Thymus (tissue), 11 donors: ENCODE results near the gene MAGI2. TPM values are rescaled to one million over a fixed set of nuclear protein-coding genes. Genes with fewer than 3 reads are reported as not detected.

Experiments
- DNase-seq, 9 donors: peaks; one replicate each; pipeline ENCODE4 v3.0.0-alpha.2; 2013; ENCODE audit warnings: low spot score in 9 of 9, low read depth in 6 of 9, missing footprints in 1 of 9
- H3K27ac ChIP-seq, 2 donors: one replicate each; pipeline ENCODE4 v1.5.1; 2013; ENCODE audit warnings: control low read depth in 1 of 2, low read depth in 1 of 2, low read length in 1 of 2, mild to moderate bottlenecking in 1 of 2, moderate library complexity in 1 of 2
- H3K27me3 ChIP-seq, 2 donors: one replicate each; pipeline ENCODE4 v1.5.1; 2013; ENCODE audit warnings: low read length in 1 of 2; ENCODE audit not compliant: control insufficient read depth in 2 of 2, insufficient read depth in 1 of 2
- H3K36me3 ChIP-seq, 2 donors: one replicate each; pipeline ENCODE4 v1.5.1; 2013; ENCODE audit warnings: low read length in 1 of 2, mild to moderate bottlenecking in 1 of 2, moderate library complexity in 1 of 2; ENCODE audit not compliant: control insufficient read depth in 2 of 2, insufficient read depth in 2 of 2
- H3K4me1 ChIP-seq, 2 donors: one replicate each; pipeline ENCODE4 v1.5.1; 2013; ENCODE audit warnings: low read length in 2 of 2; ENCODE audit not compliant: control insufficient read depth in 2 of 2, insufficient read depth in 2 of 2
- H3K4me3 ChIP-seq, 2 donors: one replicate each; pipeline ENCODE4 v1.5.1; 2013; ENCODE audit warnings: low read length in 2 of 2, control low read depth in 1 of 2, mild to moderate bottlenecking in 1 of 2
- H3K9me3 ChIP-seq, 2 donors: one replicate each; pipeline ENCODE4 v1.5.1; 2013; ENCODE audit warnings: low read length in 1 of 2, mild to moderate bottlenecking in 1 of 2; ENCODE audit not compliant: control insufficient read depth in 2 of 2, insufficient read depth in 1 of 2
- WGBS: extraction: QIAGEN DNeasy Blood & Tissue Kit; methylation state at CpG from one replicate; pipeline ENCODE4 v1.1.7; 2013; 5-methylcytosine and 5-hydroxymethylcytosine counted together
- polyA plus RNA-seq: library from polyadenylated mRNA; stranded (reverse); fragments of 200-250 nt; gene quantifications from one replicate; pipeline ENCODE4 v1.2.3, GENCODE V29; 2013
- total RNA-seq: library from RNA; stranded (reverse); fragments of 120-200 nt; gene quantifications from one replicate; pipeline ENCODE4 v1.2.4, GENCODE V29; 2013
- donor health status: healthy.

MAGI2 gene
- total and polyA plus RNA-seq, 2 donors, result 0.42 to 1.7 TPM

DNA sequence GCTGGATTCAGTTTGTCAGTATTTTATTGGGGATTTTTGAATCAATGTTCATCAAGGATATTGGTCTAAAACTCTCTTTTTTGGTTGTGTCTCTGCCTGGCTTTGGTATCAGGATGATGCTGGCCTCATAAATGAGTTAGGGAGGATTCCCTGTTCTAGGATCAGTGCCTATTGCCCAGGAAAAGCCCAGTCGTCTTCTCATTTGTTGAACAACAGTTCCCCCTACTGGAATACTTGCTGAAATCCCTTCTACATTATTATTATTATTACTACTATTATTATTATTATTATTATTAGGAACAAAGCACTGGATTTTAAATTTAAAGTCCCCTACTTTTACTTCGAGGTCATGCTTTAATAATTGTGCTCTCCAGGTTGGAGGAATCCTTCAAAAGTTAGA is 528.9 kb downstream of the MAGI2 start:
- Histone ChIP-seq H3K36me3 (no peaks in the 10 kb centered on the region), H3K9me3 (no peaks in the 10 kb centered on the region), H3K4me1 (no peaks in the 10 kb centered on the region), H3K27me3 (no peaks in the 10 kb centered on the region), H3K4me3 (no peak overlapping the region), H3K27ac (no peak overlapping the region)
- WGBS, result 31% methylated on average over 2 of the region's 2 CpGs
- DNase-seq, result no peak

DNA sequence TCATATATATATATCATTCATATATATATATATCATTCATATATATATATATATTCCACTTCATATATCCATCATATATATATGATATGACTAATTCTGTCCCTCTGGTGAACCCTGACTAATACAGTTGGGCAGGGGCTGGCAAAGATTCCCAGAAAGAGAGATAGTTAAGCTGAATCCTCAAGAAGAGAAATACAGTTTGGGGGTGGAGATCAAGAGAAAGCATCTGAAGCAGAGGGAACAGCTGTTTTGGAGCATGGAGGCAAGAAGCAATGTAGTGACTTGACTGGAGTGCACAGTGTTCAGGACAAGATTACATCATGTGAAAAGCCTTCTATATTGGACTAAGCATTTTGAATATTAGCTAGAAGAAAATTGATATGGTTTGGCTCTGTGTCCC is 540.7 kb downstream of the MAGI2 start:
- Histone ChIP-seq H3K4me1 (no peaks in the 10 kb centered on the region), H3K4me3 (no peak overlapping the region), H3K27ac (no peak overlapping the region), H3K27me3 (no peaks in the 10 kb centered on the region), H3K36me3 (no peaks in the 10 kb centered on the region), H3K9me3 (no peaks in the 10 kb centered on the region)
- DNase-seq, result no peak

DNA sequence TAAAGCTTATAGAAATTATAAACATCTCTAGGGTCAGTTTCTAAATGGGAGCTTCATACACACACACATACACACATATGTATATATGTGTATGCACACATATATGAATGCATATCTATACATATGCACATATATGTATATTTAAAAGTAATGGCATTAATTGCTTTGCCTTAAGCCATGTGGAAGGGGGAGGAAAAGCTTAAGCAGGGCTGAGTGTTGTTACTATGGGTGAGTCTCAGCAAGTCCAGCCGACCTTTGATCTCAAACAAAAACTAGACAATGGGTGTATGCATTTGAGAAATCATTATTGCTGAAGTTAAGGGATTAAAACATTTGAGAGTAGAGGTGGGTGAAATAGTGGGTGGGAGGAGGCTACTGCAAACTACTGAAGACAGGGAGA is 546.7 kb downstream of the MAGI2 start:
- WGBS, result 96% methylated on average over 1 of the region's 1 CpG
- H3K27ac ChIP-seq, result no peak overlapping the region
- no peak overlapping the region for H3K4me3 ChIP-seq
- no peaks in the 10 kb centered on the region for H3K36me3 ChIP-seq
- no peaks in the 10 kb centered on the region for H3K9me3 ChIP-seq
- no peaks in the 10 kb centered on the region for H3K27me3 ChIP-seq
- DNase-seq, result no peak
- no peaks in the 10 kb centered on the region for H3K4me1 ChIP-seq

GRCh38 chr7:78905436-78905835 is 548.0 kb downstream of the MAGI2 start:
- H3K9me3 ChIP-seq, result no peaks in the 10 kb centered on the region
- no peaks in the 10 kb centered on the region for H3K27me3 ChIP-seq
- H3K4me1 ChIP-seq, result no peaks in the 10 kb centered on the region
- H3K27ac ChIP-seq, result no peak overlapping the region
- DNase-seq, result no peak
- no peaks in the 10 kb centered on the region for H3K36me3 ChIP-seq
- H3K4me3 ChIP-seq, result no peak overlapping the region

- 97% methylated on average over 2 of the region's 2 CpGs for WGBS
- H3K27ac ChIP-seq, result no peak overlapping the region
- DNase-seq, result no peak
- H3K4me3 ChIP-seq, result no peak overlapping the region
- no peaks in the 10 kb centered on the region for H3K9me3 ChIP-seq
- H3K4me1 ChIP-seq, result no peaks in the 10 kb centered on the region
- no peaks in the 10 kb centered on the region for H3K27me3 ChIP-seq
- no peaks in the 10 kb centered on the region for H3K36me3 ChIP-seq
Observed at GRCh38 chr7:78904983-78905382, 548.5 kb downstream of the MAGI2 start.

GRCh38 chr7:78901566-78901965 is 551.9 kb downstream of the MAGI2 start:
- DNase-seq, result no peak

DNA sequence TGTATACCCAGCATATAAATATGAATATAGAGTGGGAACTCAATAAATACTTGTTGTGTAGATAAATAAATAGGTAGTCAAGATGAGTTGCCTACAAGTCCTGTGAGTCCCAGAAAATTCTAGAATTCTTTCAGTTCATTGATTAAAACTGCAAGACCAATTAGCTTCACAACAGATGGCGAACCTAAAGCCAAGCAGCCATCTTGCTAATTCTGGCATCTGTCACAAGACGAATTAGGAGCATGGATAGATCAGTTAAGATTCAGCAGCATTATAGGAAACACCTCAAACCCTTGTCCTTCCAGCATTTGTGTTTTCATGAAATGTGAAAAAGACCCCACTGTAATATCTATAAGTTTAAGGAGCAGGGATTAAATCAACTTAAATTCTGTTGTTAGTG is 552.7 kb downstream of the MAGI2 start:
- no peaks in the 10 kb centered on the region for H3K9me3 ChIP-seq
- H3K4me3 ChIP-seq, result no peak overlapping the region
- H3K27ac ChIP-seq, result no peak overlapping the region
- H3K27me3 ChIP-seq, result no peaks in the 10 kb centered on the region
- DNase-seq, result no peak
- WGBS, result 95% methylated on average over 2 of the region's 2 CpGs
- H3K4me1 ChIP-seq, result no peaks in the 10 kb centered on the region
- no peaks in the 10 kb centered on the region for H3K36me3 ChIP-seq

More at GRCh38 chr7:78901566-78901965, 551.9 kb downstream of the MAGI2 start:
- 98% methylated on average over 3 of the region's 3 CpGs for WGBS
- no peaks in the 10 kb centered on the region for H3K4me1 ChIP-seq
- no peak overlapping the region for H3K4me3 ChIP-seq
- H3K9me3 ChIP-seq, result no peaks in the 10 kb centered on the region
- H3K36me3 ChIP-seq, result no peaks in the 10 kb centered on the region
- no peak overlapping the region for H3K27ac ChIP-seq
- H3K27me3 ChIP-seq, result no peaks in the 10 kb centered on the region

GRCh38 chr7:78895393-78895792 is 558.1 kb downstream of the MAGI2 start:
- Histone ChIP-seq H3K27me3 (no peaks in the 10 kb centered on the region), H3K9me3 (no peaks in the 10 kb centered on the region), H3K4me1 (no peaks in the 10 kb centered on the region), H3K27ac (no peak overlapping the region), H3K4me3 (no peak overlapping the region), H3K36me3 (no peaks in the 10 kb centered on the region)
- WGBS, result 79% methylated on average over 3 of the region's 3 CpGs
- DNase-seq, result no peak

DNA sequence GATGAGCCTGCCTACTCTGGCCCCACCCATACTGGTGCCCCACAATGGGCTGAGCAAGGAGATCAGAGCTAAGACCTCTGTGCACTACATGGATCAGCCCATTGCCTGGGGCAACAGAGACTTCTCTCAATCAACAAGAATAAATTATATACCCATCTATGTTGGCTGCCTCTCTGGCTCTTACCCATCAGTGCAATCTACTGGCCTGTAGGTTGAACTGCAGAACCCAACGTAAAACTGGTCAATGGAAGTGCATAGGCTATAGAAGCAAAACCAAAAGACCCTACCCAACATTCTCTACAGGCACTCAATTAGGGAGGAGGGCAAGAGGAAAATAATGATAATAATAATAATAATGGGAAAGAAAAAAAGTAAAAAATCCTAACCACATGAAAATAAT is 574.3 kb downstream of the MAGI2 start:
- no peaks in the 10 kb centered on the region for H3K4me1 ChIP-seq
- no peak overlapping the region for H3K27ac ChIP-seq
- H3K4me3 ChIP-seq, result no peak overlapping the region
- H3K9me3 ChIP-seq, result peaks cover 0 to 8% of the 10 kb centered on the region in 2 donors
- H3K36me3 ChIP-seq, result no peaks in the 10 kb centered on the region
- H3K27me3 ChIP-seq, result no peaks in the 10 kb centered on the region
- WGBS, result 87% methylated on average over 1 of the region's 1 CpG
- no peak for DNase-seq

- H3K36me3 ChIP-seq, result no peaks in the 10 kb centered on the region
- no peak for DNase-seq
- no peak overlapping the region for H3K27ac ChIP-seq
- 80% methylated on average over 5 of the region's 5 CpGs for WGBS
- no peak overlapping the region for H3K4me3 ChIP-seq
- no peaks in the 10 kb centered on the region for H3K27me3 ChIP-seq
- no peaks in the 10 kb centered on the region for H3K9me3 ChIP-seq
- no peaks in the 10 kb centered on the region for H3K4me1 ChIP-seq
Observed at GRCh38 chr7:78873117-78873516, 580.4 kb downstream of the MAGI2 start.
